ENCODE data around the gene SOCS7. TPM values are rescaled to one million over a fixed set of nuclear protein-coding genes. Genes with fewer than 3 reads are reported as not detected.

The SOCS7 gene
- total and polyA plus RNA-seq, 2 donors: 3.5 to 10.4 TPM

DNA sequence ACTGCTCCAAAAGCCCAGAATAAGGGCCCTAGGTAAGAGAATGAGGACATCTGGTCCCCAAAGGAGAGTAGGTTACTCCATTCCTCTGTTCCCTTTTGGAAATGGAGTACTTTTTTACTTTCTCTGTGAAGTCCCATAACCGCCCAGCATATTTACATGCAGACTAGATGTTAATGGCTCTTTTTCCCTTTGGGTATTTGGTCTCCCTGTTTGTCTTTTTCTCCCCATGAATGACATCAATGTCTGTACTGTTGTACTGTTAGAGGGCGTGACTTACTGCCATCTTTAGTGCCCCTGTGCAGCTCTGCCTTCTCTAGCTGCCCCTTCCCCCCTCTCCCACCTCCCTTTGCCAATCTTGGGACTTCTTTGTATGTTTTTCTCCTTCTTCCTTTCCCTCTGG is 26.9 kb upstream of the SOCS7 start:
- no peak for DNase-seq (ENCODE audit: low read depth in 6 of 9, low spot score in 9 of 9)
- no peak overlapping the region for H3K4me3 ChIP-seq (ENCODE audit: low read length in 2 of 2)
- WGBS: 98% methylated on average over 2 of the region's 2 CpGs
- no peak overlapping the region for H3K27ac ChIP-seq (ENCODE audit: low read depth in 1 of 2, low read length in 1 of 2)
- no peaks in the 10 kb centered on the region for H3K9me3 ChIP-seq (ENCODE audit: control insufficient read depth in 2 of 2, insufficient read depth in 1 of 2, low read length in 1 of 2)
- H3K36me3 ChIP-seq (ENCODE audit: control insufficient read depth in 2 of 2, insufficient read depth in 2 of 2, low read length in 1 of 2): peaks cover 17 to 25% of the 10 kb centered on the region in 2 donors
- H3K27me3 ChIP-seq (ENCODE audit: control insufficient read depth in 2 of 2, insufficient read depth in 1 of 2, low read length in 1 of 2): no peaks in the 10 kb centered on the region
- H3K4me1 ChIP-seq (ENCODE audit: control insufficient read depth in 2 of 2, insufficient read depth in 2 of 2, low read length in 2 of 2): peaks cover 12 to 32% of the 10 kb centered on the region in 2 donors

DNA sequence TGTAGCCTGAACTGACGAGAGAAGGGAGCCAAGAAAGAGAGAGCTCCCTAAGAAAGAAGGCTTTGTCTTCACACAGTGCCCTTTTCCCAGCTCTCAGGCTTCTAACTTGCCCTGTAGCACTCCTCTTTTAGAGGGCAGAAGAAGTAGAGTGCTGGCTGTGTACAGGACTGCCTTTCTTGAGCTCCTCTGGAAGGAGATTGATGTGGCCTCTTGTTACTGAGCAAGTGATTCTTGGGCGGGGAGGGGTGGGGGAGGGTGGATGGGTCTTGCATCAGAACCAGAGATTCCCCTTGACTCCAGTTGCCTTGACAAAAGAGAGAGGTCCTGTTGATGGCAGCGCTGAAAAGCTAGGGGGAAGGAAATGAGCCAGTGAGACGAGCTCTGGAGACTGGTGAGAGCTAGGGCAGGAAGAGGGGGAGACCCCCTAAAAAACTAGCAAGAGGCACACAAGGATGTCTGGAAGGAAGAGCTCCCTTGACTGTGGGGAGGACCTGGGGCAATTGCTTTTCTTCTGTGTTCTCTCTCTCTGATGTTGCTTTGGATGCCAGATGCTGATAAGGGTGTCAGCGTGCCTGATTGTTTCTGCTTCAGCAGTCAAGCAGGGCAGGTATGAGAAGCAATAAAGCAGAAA is 26.3 kb upstream of the SOCS7 start:
- H3K4me3 ChIP-seq (ENCODE audit: low read length in 2 of 2): no peak overlapping the region
- H3K9me3 ChIP-seq (ENCODE audit: control insufficient read depth in 2 of 2, insufficient read depth in 1 of 2, low read length in 1 of 2): no peaks in the 10 kb centered on the region
- peaks cover 17 to 21% of the 10 kb centered on the region in 2 donors for H3K36me3 ChIP-seq (ENCODE audit: control insufficient read depth in 2 of 2, insufficient read depth in 2 of 2, low read length in 1 of 2)
- 43% methylated on average over 5 of the region's 5 CpGs for WGBS
- H3K4me1 ChIP-seq (ENCODE audit: control insufficient read depth in 2 of 2, insufficient read depth in 2 of 2, low read length in 2 of 2): peaks cover 12 to 32% of the 10 kb centered on the region in 2 donors
- peak in 5 of 9 donors; percentile 18 to 64 (median 29) for DNase-seq (ENCODE audit: low read depth in 6 of 9, low spot score in 9 of 9)
- H3K27ac ChIP-seq (ENCODE audit: low read depth in 1 of 2, low read length in 1 of 2): peak overlapping the region in 1 of 2 donors; percentile 28
- H3K27me3 ChIP-seq (ENCODE audit: control insufficient read depth in 2 of 2, insufficient read depth in 1 of 2, low read length in 1 of 2): no peaks in the 10 kb centered on the region

DNA sequence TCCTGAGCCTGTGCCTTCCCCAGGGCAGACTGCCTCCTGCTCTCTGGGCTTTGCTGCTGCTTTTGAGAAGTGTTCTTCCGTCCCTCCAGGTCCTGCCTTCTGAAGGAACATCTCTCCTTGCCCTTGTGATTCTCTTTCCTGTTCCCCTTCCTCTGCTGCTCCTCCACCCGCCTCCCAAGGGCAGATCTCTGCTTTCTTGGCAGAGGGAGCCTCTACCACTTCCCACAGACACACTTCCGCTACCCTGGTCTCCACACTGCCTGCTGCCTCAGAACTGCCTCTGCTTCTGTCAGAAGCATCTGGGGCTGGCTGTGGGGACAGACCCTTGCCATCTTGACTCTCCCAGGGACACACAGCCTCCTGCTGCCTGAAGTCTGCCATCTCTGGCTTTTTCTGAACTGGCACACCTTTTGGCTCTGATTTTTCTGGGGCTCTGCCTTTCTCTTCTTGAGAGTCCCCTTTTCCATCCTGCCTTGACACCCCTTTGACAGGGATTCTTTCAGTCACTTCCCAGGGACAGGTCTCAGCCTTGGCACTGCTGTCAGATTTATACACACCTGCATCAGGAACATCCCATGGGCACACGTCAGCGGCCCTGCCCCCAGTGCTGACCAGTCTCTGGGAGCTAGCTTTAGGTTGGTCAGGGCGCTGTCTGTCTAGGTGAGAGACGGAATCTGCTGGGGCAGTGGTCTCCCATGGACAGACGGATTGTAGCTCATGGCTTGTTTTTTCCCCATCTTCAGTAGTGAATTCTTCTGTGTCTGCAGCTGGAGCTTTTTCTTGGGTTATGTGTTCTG is 24.4 kb upstream of the SOCS7 start:
- WGBS: 70% methylated on average over 8 of the region's 8 CpGs
- H3K27ac ChIP-seq (ENCODE audit: low read depth in 1 of 2, low read length in 1 of 2): no peak overlapping the region

DNA sequence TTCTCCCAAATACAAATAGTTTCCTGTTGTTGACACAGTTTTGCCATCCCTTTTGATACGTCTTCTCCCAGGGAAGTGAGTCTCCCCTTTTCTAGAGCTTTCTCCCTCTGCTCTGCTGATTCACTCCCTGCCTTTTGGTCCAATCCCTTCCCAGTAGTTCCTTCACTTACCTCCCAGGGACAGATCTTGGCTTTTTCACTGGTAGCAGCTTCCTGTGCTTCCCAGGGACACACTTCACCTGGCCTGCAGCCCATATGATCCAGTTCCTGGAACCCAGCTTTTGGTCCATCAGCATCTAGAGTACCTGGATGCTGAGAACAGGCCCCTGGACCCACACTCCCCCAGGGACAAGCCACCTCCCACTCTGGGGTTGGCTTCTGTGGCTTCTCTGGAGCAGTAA is 23.7 kb upstream of the SOCS7 start:
- Histone ChIP-seq H3K9me3 (ENCODE audit: control insufficient read depth in 2 of 2, insufficient read depth in 1 of 2, low read length in 1 of 2) (no peaks in the 10 kb centered on the region), H3K27ac (ENCODE audit: low read depth in 1 of 2, low read length in 1 of 2) (no peak overlapping the region), H3K4me1 (ENCODE audit: control insufficient read depth in 2 of 2, insufficient read depth in 2 of 2, low read length in 2 of 2) (peaks cover 12 to 32% of the 10 kb centered on the region in 2 donors), H3K4me3 (ENCODE audit: low read length in 2 of 2) (no peak overlapping the region), H3K36me3 (ENCODE audit: control insufficient read depth in 2 of 2, insufficient read depth in 2 of 2, low read length in 1 of 2) (peaks cover 3 to 5% of the 10 kb centered on the region in 2 donors), H3K27me3 (ENCODE audit: control insufficient read depth in 2 of 2, insufficient read depth in 1 of 2, low read length in 1 of 2) (no peaks in the 10 kb centered on the region)
- DNase-seq (ENCODE audit: low read depth in 6 of 9, low spot score in 9 of 9): no peak
- WGBS: 96% methylated on average over 1 of the region's 1 CpG

More for the DNA sequence above, 24.4 kb upstream of the SOCS7 start:
- H3K36me3 ChIP-seq (ENCODE audit: control insufficient read depth in 2 of 2, insufficient read depth in 2 of 2, low read length in 1 of 2): peaks cover 6 to 12% of the 10 kb centered on the region in 2 donors
- H3K4me3 ChIP-seq (ENCODE audit: low read length in 2 of 2): no peak overlapping the region
- H3K4me1 ChIP-seq (ENCODE audit: control insufficient read depth in 2 of 2, insufficient read depth in 2 of 2, low read length in 2 of 2): peaks cover 12 to 32% of the 10 kb centered on the region in 2 donors
- peak in 3 of 9 donors; percentile 5 to 60 (median 43) for DNase-seq (ENCODE audit: low read depth in 6 of 9, low spot score in 9 of 9)
- no peaks in the 10 kb centered on the region for H3K27me3 ChIP-seq (ENCODE audit: control insufficient read depth in 2 of 2, insufficient read depth in 1 of 2, low read length in 1 of 2)
- H3K9me3 ChIP-seq (ENCODE audit: control insufficient read depth in 2 of 2, insufficient read depth in 1 of 2, low read length in 1 of 2): no peaks in the 10 kb centered on the region

DNA sequence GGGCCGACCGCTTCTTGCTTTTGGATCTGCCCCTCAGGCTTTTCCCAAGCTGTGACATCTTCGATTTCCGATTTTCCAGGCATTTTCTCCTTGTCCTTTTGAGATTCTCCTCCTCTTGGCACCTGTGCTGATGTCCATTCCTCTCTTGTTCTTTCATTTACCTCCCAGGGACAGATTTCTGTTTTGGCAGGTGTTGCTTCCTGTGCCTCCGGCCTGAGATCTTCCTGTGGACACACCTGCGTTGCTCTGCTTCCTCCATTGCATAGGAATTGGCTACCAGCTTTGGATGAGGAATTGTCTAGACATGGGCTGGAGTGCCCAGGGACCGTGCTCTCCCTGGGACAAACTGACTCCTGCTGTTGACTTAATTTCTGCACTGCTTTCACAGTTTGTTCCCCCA is 23.0 kb upstream of the SOCS7 start:
- H3K27me3 ChIP-seq (ENCODE audit: control insufficient read depth in 2 of 2, insufficient read depth in 1 of 2, low read length in 1 of 2): no peaks in the 10 kb centered on the region
- no peak overlapping the region for H3K27ac ChIP-seq (ENCODE audit: low read depth in 1 of 2, low read length in 1 of 2)
- no peak for DNase-seq (ENCODE audit: low read depth in 6 of 9, low spot score in 9 of 9)
- no peak overlapping the region for H3K4me3 ChIP-seq (ENCODE audit: low read length in 2 of 2)
- no peaks in the 10 kb centered on the region for H3K36me3 ChIP-seq (ENCODE audit: control insufficient read depth in 2 of 2, insufficient read depth in 2 of 2, low read length in 1 of 2)
- 87% methylated on average over 7 of the region's 7 CpGs for WGBS
- no peaks in the 10 kb centered on the region for H3K9me3 ChIP-seq (ENCODE audit: control insufficient read depth in 2 of 2, insufficient read depth in 1 of 2, low read length in 1 of 2)
- peaks cover 12 to 32% of the 10 kb centered on the region in 2 donors for H3K4me1 ChIP-seq (ENCODE audit: control insufficient read depth in 2 of 2, insufficient read depth in 2 of 2, low read length in 2 of 2)

DNA sequence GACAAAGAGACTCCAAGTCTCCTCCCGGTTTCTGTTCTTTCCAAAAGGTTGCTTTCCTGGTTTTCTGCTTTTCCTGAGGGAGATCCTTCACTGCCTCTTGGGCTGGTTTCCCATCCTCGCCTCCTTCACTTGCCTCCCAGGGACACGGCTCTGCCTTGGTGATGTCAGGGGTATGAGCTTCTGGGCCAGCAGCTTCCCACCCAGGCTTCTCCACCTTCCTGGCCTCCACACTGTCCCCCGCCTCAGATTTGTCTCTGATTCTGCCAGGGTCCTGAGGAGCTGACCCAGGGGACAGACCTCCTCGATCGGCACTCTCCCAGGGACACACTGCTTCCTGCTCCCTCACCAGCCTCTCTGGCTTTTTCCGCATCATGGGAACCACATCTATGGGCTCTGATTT is 22.4 kb upstream of the SOCS7 start:
- H3K27me3 ChIP-seq (ENCODE audit: control insufficient read depth in 2 of 2, insufficient read depth in 1 of 2, low read length in 1 of 2): no peaks in the 10 kb centered on the region
- 97% methylated on average over 7 of the region's 7 CpGs for WGBS
- H3K36me3 ChIP-seq (ENCODE audit: control insufficient read depth in 2 of 2, insufficient read depth in 2 of 2, low read length in 1 of 2): no peaks in the 10 kb centered on the region
- H3K4me1 ChIP-seq (ENCODE audit: control insufficient read depth in 2 of 2, insufficient read depth in 2 of 2, low read length in 2 of 2): peaks cover 12 to 32% of the 10 kb centered on the region in 2 donors
- H3K9me3 ChIP-seq (ENCODE audit: control insufficient read depth in 2 of 2, insufficient read depth in 1 of 2, low read length in 1 of 2): no peaks in the 10 kb centered on the region
- no peak overlapping the region for H3K27ac ChIP-seq (ENCODE audit: low read depth in 1 of 2, low read length in 1 of 2)
- H3K4me3 ChIP-seq (ENCODE audit: low read length in 2 of 2): no peak overlapping the region
- DNase-seq (ENCODE audit: low read depth in 6 of 9, low spot score in 9 of 9): no peak

DNA sequence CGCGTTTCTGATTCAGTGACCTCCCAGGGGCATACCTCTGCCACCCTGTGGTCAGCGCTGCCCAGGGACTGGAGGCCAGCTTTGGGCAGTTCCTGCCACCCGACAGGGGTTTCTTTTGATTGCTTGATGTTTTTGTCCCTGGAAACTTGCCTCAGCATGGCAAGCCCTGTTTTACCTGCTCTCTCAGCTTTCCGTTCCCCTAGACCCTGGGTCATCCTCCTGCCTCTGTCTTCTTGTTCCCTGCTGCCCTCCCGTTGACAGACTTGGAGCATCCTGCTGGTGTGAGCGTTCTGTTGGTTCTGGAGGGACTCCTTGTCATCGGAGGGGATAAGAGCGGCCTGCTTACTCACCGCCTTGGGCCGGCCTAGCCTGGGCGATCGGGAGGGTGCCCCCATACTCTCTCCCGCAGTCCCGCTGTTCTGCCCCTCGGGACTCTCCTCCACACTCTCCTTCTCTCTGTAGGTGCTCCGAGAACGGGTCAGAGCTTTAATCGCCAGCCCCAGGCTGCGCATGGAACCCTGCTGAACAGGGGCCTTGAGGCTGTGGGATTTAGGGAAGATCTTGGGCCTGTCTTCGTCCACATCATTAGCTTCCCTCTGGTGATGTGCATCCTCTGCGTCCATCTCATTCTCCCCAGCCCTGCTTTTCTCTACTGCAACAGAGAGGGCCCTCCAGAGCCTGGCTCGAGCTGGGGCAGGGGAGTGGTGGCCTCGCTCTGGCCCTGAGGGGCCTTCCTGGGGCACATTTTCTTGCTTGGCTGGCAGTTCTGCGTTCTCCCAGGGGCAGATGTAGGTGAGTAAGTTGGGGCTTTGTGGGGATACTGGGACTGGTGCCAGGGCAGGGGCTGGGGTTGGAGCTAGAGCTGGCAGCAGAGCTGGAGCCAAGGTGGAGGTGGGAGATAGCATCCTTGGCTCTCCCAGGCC is 21.6 kb upstream of the SOCS7 start:
- no peaks in the 10 kb centered on the region for H3K36me3 ChIP-seq (ENCODE audit: control insufficient read depth in 2 of 2, insufficient read depth in 2 of 2, low read length in 1 of 2)
- H3K4me3 ChIP-seq (ENCODE audit: low read length in 2 of 2): no peak overlapping the region
- no peaks in the 10 kb centered on the region for H3K9me3 ChIP-seq (ENCODE audit: control insufficient read depth in 2 of 2, insufficient read depth in 1 of 2, low read length in 1 of 2)
- peaks cover 10 to 26% of the 10 kb centered on the region in 2 donors for H3K4me1 ChIP-seq (ENCODE audit: control insufficient read depth in 2 of 2, insufficient read depth in 2 of 2, low read length in 2 of 2)
- no peak for DNase-seq (ENCODE audit: low read depth in 6 of 9, low spot score in 9 of 9)
- no peak overlapping the region for H3K27ac ChIP-seq (ENCODE audit: low read depth in 1 of 2, low read length in 1 of 2)
- H3K27me3 ChIP-seq (ENCODE audit: control insufficient read depth in 2 of 2, insufficient read depth in 1 of 2, low read length in 1 of 2): no peaks in the 10 kb centered on the region
- 95% methylated on average over 25 of the region's 25 CpGs for WGBS

DNA sequence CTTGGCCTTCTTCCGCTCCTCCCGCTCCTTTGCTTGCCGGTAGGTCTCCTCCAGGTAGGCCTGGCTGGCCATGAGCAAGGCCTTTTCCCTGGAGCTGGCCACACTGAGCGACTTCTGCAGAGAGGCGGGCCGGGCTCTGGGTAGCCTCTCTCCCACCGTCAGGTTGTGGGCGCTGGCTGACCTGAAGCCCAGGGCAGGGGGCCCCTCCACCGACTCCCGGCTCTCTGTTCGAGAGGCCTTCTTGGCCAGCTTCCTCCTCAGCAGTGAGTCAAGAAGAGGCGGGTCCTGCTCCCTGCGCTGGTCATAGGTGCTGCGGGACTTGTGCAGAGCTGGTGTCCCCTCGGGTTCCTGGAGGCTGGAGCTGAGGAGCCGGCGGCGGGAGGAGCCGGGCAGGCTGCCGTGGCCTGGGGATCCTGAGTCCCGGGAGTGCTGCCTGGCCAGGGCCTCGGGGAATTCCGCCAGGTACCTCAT is 20.7 kb upstream of the SOCS7 start:
- 97% methylated on average over 23 of the region's 23 CpGs for WGBS
- H3K4me1 ChIP-seq (ENCODE audit: control insufficient read depth in 2 of 2, insufficient read depth in 2 of 2, low read length in 2 of 2): peaks cover 2 to 17% of the 10 kb centered on the region in 2 donors
- H3K27ac ChIP-seq (ENCODE audit: low read depth in 1 of 2, low read length in 1 of 2): no peak overlapping the region
- H3K36me3 ChIP-seq (ENCODE audit: control insufficient read depth in 2 of 2, insufficient read depth in 2 of 2, low read length in 1 of 2): no peaks in the 10 kb centered on the region
- no peak overlapping the region for H3K4me3 ChIP-seq (ENCODE audit: low read length in 2 of 2)
- H3K9me3 ChIP-seq (ENCODE audit: control insufficient read depth in 2 of 2, insufficient read depth in 1 of 2, low read length in 1 of 2): no peaks in the 10 kb centered on the region
- H3K27me3 ChIP-seq (ENCODE audit: control insufficient read depth in 2 of 2, insufficient read depth in 1 of 2, low read length in 1 of 2): no peaks in the 10 kb centered on the region
- no peak for DNase-seq (ENCODE audit: low read depth in 6 of 9, low spot score in 9 of 9)
